Measurements from ENCODE around the gene CEACAM7.

DNA sequence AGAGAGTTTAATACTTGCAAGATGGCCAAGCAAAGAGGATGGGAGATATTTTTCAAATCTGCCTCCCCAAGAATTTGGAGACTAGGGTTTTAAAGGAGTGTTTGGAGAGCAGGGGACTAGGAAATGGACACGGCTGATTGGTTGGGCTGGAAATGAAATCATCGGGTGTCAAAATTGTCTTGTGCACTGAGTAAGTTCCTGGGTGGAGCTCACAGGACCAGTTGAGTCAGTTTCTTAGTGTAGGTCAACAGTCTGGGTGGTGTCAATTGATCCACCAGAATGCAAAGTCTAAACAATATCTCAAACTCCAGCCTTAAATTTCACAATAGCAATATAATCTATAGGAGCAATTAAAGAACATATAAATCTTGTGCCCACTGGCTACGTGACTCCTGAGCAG is 38.2 kb downstream of the CEACAM7 start:
- TF ChIP-seq, protein P1, sequence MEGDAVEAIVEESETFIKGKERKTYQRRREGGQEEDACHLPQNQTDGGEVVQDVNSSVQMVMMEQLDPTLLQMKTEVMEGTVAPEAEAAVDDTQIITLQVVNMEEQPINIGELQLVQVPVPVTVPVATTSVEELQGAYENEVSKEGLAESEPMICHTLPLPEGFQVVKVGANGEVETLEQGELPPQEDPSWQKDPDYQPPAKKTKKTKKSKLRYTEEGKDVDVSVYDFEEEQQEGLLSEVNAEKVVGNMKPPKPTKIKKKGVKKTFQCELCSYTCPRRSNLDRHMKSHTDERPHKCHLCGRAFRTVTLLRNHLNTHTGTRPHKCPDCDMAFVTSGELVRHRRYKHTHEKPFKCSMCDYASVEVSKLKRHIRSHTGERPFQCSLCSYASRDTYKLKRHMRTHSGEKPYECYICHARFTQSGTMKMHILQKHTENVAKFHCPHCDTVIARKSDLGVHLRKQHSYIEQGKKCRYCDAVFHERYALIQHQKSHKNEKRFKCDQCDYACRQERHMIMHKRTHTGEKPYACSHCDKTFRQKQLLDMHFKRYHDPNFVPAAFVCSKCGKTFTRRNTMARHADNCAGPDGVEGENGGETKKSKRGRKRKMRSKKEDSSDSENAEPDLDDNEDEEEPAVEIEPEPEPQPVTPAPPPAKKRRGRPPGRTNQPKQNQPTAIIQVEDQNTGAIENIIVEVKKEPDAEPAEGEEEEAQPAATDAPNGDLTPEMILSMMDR (CRISPR knock-in tag; IDR thresholded peaks at IDR 0.05): no peak
- TF ChIP-seq, protein P2, sequence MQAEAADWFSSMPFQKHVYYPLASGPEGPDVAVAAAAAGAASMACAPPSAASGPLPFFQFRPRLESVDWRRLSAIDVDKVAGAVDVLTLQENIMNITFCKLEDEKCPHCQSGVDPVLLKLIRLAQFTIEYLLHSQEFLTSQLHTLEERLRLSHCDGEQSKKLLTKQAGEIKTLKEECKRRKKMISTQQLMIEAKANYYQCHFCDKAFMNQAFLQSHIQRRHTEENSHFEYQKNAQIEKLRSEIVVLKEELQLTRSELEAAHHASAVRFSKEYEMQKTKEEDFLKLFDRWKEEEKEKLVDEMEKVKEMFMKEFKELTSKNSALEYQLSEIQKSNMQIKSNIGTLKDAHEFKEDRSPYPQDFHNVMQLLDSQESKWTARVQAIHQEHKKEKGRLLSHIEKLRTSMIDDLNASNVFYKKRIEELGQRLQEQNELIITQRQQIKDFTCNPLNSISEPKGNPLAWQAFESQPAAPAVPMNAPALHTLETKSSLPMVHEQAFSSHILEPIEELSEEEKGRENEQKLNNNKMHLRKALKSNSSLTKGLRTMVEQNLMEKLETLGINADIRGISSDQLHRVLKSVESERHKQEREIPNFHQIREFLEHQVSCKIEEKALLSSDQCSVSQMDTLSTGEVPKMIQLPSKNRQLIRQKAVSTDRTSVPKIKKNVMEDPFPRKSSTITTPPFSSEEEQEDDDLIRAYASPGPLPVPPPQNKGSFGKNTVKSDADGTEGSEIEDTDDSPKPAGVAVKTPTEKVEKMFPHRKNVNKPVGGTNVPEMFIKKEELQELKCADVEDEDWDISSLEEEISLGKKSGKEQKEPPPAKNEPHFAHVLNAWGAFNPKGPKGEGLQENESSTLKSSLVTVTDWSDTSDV (CRISPR knock-in tag; IDR thresholded peaks at IDR 0.05): no peak
- TF ChIP-seq GPN1 (CRISPR knock-in tag; IDR thresholded peaks at IDR 0.05; ENCODE audit: borderline replicate concordance) (no peak), SOX6 (IDR thresholded peaks at IDR 0.05) (no peak), SOX6 (CRISPR knock-in tag; IDR thresholded peaks at IDR 0.05) (no peak), EP300 (IDR thresholded peaks at IDR 0.05; ENCODE audit: low read depth in 2 of 2, low read length in 2 of 2) (no peak), EP300 (CRISPR knock-in tag; IDR thresholded peaks at IDR 0.05; ENCODE audit: borderline replicate concordance) (no peak)
- TF ChIP-seq, protein P3, sequence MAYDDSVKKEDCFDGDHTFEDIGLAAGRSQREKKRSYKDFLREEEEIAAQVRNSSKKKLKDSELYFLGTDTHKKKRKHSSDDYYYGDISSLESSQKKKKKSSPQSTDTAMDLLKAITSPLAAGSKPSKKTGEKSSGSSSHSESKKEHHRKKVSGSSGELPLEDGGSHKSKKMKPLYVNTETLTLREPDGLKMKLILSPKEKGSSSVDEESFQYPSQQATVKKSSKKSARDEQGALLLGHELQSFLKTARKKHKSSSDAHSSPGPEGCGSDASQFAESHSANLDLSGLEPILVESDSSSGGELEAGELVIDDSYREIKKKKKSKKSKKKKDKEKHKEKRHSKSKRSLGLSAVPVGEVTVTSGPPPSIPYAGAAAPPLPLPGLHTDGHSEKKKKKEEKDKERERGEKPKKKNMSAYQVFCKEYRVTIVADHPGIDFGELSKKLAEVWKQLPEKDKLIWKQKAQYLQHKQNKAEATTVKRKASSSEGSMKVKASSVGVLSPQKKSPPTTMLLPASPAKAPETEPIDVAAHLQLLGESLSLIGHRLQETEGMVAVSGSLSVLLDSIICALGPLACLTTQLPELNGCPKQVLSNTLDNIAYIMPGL (CRISPR knock-in tag; IDR thresholded peaks at IDR 0.05; ENCODE audit: borderline replicate concordance in 1 of 2, low read depth in 1 of 2): no peak

All from HepG2 (cell line).